ENCODE data around the gene DEPDC4.
"Not testable (repeated sequence)": the region's sequence is repeated elsewhere in the genome, so short reads cannot be mapped to it uniquely, and the experiment has no call there.

Gene DEPDC4

DNA sequence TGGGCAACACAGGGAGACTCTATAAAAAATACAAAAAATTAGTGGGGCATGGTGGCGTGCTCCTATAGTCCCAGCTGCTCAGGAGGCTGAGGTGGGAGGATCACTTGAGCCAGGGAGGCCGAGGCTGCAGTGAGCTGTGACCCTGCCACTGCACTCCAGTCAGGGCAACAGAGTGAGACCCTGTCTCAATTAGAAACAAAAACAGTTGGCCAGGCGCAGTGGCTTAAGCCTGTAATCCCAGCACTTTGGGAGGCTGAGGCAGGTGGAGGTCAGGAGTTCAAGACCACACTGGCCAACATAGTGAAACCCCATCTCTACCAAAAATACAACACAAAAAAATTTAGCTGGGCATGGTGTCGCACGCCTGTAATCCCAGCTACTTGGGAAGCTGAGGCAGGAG is 1.8 kb downstream of the DEPDC4 start:
- not testable (repeated sequence) for DNase-seq (ENCODE audit: extremely low read depth in 1 of 2, low read depth in 1 of 2)

DNA sequence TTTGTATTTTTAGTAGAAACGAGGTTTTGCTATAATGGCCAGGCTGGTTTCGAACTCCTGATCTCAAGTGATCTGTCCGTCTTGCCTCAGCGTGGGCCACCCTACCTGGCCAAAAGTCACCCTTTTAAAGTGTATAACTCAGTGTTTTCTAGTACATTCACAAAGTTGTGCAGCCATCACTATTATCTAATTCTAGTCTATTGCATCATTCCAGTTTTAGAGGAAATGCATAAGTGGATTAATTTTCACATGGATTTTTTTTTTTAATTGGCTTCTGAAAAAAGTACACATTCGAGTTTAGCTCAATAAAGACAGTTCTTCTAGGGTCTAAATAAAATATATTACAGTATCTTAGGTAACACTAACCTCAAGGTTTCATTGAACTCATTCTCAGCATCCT is 3.7 kb downstream of the DEPDC4 start:
- no peak for DNase-seq (ENCODE audit: extremely low read depth in 1 of 2, low read depth in 1 of 2)

DNA sequence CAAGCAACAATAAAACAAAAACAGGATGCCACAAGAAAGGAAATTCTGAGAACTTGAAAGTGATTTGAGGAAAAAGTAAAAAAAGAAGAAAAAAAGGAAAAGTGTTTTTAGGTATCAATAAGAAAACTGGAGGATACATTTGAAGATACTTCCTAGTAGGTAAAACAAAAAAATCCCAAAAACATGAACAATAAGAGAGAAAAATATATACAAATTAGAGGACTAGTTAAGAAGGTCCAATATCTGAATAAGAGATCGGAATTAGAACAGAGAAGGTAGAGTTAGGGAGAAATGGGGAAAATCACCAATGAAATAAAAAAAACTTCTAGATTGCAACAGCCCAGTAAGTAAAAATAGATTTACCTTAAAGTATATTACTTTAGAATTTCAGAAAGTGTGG is 8.8 kb downstream of the DEPDC4 start:
- DNase-seq (ENCODE audit: extremely low read depth in 1 of 2, low read depth in 1 of 2), result no peak

- DNase-seq (ENCODE audit: extremely low read depth in 1 of 2, low read depth in 1 of 2), result no peak
Observed at GRCh38 chr12:100254876-100255275, 12.0 kb downstream of the DEPDC4 start.

DNA sequence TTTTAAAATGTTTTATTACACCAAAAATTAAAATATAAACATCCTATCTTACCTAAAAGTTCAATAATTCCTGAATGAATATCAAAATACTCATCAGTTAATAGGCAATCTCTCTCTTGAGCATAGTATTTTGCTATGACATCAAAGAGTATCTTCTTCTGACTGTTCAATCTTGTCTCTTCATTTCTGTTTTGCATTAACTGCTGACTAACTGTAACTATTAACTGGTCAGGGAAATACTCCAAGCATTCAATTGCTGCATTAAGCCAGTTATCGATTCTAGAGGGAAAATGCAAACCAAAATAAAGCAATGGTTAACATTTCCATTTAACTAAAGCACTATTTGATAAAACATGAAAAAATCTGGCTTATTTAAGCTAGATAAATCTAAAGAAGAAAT is 13.4 kb downstream of the DEPDC4 start:
- DNase-seq (ENCODE audit: extremely low read depth in 1 of 2, low read depth in 1 of 2), result no peak

- no peak for DNase-seq (ENCODE audit: extremely low read depth in 1 of 2, low read depth in 1 of 2)
Observed at GRCh38 chr12:100251917-100252316, 15.0 kb downstream of the DEPDC4 start.

GRCh38 chr12:100249941-100250340 is 16.9 kb downstream of the DEPDC4 start:
- no peak for DNase-seq (ENCODE audit: extremely low read depth in 1 of 2, low read depth in 1 of 2)

GRCh38 chr12:100248886-100249285 is 18.0 kb downstream of the DEPDC4 start:
- no peak for DNase-seq (ENCODE audit: extremely low read depth in 1 of 2, low read depth in 1 of 2)

GRCh38 chr12:100247765-100248164 is 19.1 kb downstream of the DEPDC4 start:
- DNase-seq (ENCODE audit: extremely low read depth in 1 of 2, low read depth in 1 of 2), result no peak

- no peak for DNase-seq (ENCODE audit: extremely low read depth in 1 of 2, low read depth in 1 of 2)
Observed at GRCh38 chr12:100243137-100243536, 23.7 kb downstream of the DEPDC4 start.

DNA sequence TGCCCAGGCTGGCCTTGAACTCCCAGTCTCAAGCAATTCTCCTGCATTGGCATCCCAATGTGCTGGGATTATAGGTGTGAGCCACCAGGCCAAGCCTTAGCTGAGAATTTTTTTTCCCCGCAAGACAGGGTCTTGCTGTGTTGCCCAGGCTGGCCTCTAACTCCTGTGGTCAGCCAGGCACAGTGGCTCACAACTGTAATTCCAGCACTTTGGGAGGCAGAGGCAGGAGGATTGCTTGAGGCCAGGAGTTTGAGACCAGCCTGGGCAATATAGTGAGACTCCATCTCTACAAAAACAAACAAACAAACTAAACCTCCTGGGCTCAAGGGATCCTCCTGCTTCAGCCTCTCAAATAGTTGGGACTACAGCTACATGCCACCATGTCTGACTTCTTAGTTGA is 27.3 kb downstream of the DEPDC4 start:
- DNase-seq (ENCODE audit: extremely low read depth in 1 of 2, low read depth in 1 of 2), result no peak

GRCh38 chr12:100238801-100239200 is 28.1 kb downstream of the DEPDC4 start:
- DNase-seq (ENCODE audit: extremely low read depth in 1 of 2, low read depth in 1 of 2), result no peak

GRCh38 chr12:100234591-100235304 is 32.1 kb downstream of the DEPDC4 start:
- no peak for DNase-seq (ENCODE audit: extremely low read depth in 1 of 2, low read depth in 1 of 2)

- no peak for DNase-seq (ENCODE audit: extremely low read depth in 1 of 2, low read depth in 1 of 2)
Observed at GRCh38 chr12:100234166-100234565, 32.7 kb downstream of the DEPDC4 start.

- DNase-seq (ENCODE audit: extremely low read depth in 1 of 2, low read depth in 1 of 2), result not testable (repeated sequence)
Observed at GRCh38 chr12:100231873-100232272, 35.0 kb downstream of the DEPDC4 start.

GRCh38 chr12:100229876-100230275 is 37.0 kb downstream of the DEPDC4 start:
- no peak for DNase-seq (ENCODE audit: extremely low read depth in 1 of 2, low read depth in 1 of 2)

GRCh38 chr12:100229036-100229635 is 37.7 kb downstream of the DEPDC4 start:
- no peak for DNase-seq (ENCODE audit: extremely low read depth in 1 of 2, low read depth in 1 of 2)

- DNase-seq (ENCODE audit: extremely low read depth in 1 of 2, low read depth in 1 of 2), result no peak
Observed at GRCh38 chr12:100225491-100225890, 41.4 kb downstream of the DEPDC4 start.

GRCh38 chr12:100222173-100222572 is 44.7 kb downstream of the DEPDC4 start:
- DNase-seq (ENCODE audit: extremely low read depth in 1 of 2, low read depth in 1 of 2), result not testable (repeated sequence)

DNA sequence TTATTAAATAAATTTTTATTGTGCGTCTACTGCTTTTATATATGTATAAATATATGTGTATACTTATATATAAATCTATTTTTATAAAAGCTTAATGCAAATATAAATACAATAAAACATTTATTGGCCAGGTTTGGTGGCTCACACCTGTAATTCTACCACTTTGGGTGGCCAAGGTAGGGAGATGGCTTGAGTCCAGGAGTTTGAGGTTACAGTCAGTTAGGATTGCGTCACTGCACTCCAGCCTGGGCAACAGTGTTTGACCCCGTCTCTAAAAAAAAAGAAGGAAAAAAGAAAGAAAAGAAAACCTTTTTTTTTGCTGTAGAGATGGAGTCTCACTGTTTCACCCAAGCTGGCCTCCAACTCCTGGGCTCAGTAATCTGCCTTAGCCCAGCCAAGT is 45.4 kb downstream of the DEPDC4 start:
- DNase-seq (ENCODE audit: extremely low read depth in 1 of 2, low read depth in 1 of 2), result no peak

- no peak for DNase-seq (ENCODE audit: extremely low read depth in 1 of 2, low read depth in 1 of 2)
Observed at GRCh38 chr12:100219328-100220109, 47.4 kb downstream of the DEPDC4 start.

DNA sequence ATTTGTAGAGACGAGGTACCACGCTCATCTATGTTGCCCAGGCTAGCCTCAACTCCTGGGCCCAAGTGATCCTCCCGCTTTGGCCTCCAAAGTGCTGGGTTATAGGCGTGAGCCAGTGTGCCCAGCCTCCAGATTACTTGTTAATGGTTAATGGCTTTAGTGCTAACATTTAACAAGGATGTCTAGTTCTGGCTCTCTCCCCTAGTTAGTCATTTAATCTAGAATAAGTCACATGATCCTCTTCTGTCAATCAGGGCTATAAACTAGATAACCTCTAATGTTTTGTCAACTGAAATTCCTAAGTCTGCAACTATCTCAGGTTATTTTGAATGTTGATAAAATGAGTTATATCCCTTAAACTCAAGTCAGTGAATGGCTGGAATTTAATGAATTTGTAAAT is 50.5 kb downstream of the DEPDC4 start:
- no peak for DNase-seq (ENCODE audit: extremely low read depth in 1 of 2, low read depth in 1 of 2)
